ENCODE measurements around the gene IL1RAPL2.

DNA sequence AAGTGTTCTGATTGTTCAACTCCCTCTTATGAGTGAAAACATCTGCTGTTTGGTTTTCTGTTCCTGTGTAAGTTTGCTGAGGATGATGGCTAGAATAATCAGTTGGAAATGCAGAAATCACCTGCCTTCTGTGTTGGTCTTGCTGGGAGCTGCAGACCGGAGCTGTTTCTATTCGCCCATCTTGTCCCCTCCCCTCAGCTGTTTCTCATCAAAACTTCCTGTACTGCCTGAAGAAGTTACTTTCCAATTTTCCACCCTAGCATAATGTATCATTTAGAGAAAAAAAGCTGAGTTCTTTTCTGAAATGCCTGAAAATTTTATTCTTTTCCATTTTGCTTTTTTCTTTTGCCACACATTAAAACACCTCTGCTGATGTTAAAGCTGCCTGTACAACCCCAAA lies 486.9 kb downstream of the IL1RAPL2 start:
- TF ChIP-seq ZFP30 (CRISPR knock-in tag; IDR thresholded peaks at IDR 0.05) (no peak), TCF4 (CRISPR knock-in tag; IDR thresholded peaks at IDR 0.05; ENCODE audit: borderline replicate concordance) (no peak), OSR1 (CRISPR knock-in tag; IDR thresholded peaks at IDR 0.05) (no peak), RARB (CRISPR knock-in tag; IDR thresholded peaks at IDR 0.05) (no peak), PPARA (CRISPR knock-in tag; IDR thresholded peaks at IDR 0.05; ENCODE audit: borderline replicate concordance) (no peak), BACH2 (CRISPR knock-in tag; IDR thresholded peaks at IDR 0.05; ENCODE audit: borderline replicate concordance) (no peak), ZFP3 (CRISPR knock-in tag; IDR thresholded peaks at IDR 0.05) (no peak), ARNTL (CRISPR knock-in tag; IDR thresholded peaks at IDR 0.05; ENCODE audit: borderline replicate concordance, low read depth) (no peak), ISL1 (CRISPR knock-in tag; IDR thresholded peaks at IDR 0.05) (no peak), ZNF8 (CRISPR knock-in tag; IDR thresholded peaks at IDR 0.05) (no peak), ZC3H10 (CRISPR knock-in tag; IDR thresholded peaks at IDR 0.05) (no peak)
- TF ChIP-seq, protein P1, sequence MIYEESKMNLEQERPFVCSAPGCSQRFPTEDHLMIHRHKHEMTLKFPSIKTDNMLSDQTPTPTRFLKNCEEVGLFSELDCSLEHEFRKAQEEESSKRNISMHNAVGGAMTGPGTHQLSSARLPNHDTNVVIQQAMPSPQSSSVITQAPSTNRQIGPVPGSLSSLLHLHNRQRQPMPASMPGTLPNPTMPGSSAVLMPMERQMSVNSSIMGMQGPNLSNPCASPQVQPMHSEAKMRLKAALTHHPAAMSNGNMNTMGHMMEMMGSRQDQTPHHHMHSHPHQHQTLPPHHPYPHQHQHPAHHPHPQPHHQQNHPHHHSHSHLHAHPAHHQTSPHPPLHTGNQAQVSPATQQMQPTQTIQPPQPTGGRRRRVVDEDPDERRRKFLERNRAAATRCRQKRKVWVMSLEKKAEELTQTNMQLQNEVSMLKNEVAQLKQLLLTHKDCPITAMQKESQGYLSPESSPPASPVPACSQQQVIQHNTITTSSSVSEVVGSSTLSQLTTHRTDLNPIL (CRISPR knock-in tag; IDR thresholded peaks at IDR 0.05; ENCODE audit: low read depth) = no peak
- TF ChIP-seq, protein P2, sequence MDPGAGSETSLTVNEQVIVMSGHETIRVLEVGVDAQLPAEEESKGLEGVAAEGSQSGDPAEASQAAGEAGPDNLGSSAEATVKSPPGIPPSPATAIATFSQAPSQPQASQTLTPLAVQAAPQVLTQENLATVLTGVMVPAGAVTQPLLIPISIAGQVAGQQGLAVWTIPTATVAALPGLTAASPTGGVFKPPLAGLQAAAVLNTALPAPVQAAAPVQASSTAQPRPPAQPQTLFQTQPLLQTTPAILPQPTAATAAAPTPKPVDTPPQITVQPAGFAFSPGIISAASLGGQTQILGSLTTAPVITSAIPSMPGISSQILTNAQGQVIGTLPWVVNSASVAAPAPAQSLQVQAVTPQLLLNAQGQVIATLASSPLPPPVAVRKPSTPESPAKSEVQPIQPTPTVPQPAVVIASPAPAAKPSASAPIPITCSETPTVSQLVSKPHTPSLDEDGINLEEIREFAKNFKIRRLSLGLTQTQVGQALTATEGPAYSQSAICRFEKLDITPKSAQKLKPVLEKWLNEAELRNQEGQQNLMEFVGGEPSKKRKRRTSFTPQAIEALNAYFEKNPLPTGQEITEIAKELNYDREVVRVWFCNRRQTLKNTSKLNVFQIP (CRISPR knock-in tag; IDR thresholded peaks at IDR 0.05; ENCODE audit: borderline replicate concordance, low read depth) = no peak
